ENCODE measurements around the gene KLF2. TPM values are rescaled to one million over a fixed set of nuclear protein-coding genes. Genes with fewer than 3 reads are reported as not detected.

Gene KLF2
- total and polyA plus RNA-seq, 3 donors from 2014 or later, result 40.2 to 74.9 (median 42.4) TPM

DNA sequence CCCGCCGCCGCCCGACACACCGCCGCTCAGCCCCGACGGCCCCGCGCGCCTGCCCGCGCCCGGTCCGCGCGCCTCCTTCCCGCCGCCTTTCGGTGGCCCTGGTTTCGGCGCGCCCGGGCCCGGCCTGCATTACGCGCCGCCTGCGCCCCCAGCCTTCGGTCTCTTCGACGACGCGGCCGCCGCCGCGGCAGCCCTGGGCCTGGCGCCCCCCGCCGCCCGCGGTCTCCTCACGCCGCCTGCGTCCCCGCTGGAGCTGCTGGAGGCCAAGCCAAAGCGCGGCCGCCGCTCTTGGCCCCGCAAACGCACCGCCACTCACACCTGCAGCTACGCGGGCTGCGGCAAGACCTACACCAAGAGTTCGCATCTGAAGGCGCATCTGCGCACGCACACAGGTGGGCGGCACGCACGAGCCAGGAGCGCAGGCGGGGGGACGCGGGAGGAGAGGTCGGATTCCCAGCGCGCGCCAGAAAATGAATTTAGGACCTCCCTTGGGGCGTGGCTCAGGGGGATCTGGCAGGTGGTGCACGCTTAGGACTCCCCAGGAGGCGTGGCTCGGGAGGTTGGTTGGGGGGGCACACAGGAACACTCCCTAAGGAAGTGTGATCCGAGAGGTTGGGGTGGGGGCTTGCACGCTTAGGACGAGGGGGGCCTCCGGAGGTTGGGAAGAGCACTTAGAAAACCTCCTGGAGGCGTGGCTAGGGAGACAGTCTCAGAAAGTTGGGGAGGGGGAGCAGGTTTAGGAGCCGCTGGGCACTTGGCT is 1.2 kb downstream of the KLF2 start:
- Histone ChIP-seq H3K4me3 (peak overlapping the region; percentile 94 to 96), H3K27ac (peak overlapping the region; percentile 87 to 96), H3K36me3 (ENCODE audit: low read depth, missing control alignments) (no peaks in the 10 kb centered on the region), H3K4me1 (peaks cover 33% of the 10 kb centered on the region), H3K9me3 (no peaks in the 10 kb centered on the region), H3K27me3 (no peaks in the 10 kb centered on the region)
- TF ChIP-seq POLR2A (IDR thresholded peaks at IDR 0.05), result no peak
- no peak for TF ChIP-seq CTCF (IDR thresholded peaks at IDR 0.05)
- 0 to 5% methylated on average over 7 to 81 of the region's 82 CpGs for WGBS, 2 donors
- peak; percentile 66 for DNase-seq
- intact Hi-C loops (cut with DNase I; ENCODE audit: low total_unique reads), result loop anchor here (10.0 kb wide), 1 partner anchor 71 kb away; no protein-coding TSS in a partner anchor

DNA sequence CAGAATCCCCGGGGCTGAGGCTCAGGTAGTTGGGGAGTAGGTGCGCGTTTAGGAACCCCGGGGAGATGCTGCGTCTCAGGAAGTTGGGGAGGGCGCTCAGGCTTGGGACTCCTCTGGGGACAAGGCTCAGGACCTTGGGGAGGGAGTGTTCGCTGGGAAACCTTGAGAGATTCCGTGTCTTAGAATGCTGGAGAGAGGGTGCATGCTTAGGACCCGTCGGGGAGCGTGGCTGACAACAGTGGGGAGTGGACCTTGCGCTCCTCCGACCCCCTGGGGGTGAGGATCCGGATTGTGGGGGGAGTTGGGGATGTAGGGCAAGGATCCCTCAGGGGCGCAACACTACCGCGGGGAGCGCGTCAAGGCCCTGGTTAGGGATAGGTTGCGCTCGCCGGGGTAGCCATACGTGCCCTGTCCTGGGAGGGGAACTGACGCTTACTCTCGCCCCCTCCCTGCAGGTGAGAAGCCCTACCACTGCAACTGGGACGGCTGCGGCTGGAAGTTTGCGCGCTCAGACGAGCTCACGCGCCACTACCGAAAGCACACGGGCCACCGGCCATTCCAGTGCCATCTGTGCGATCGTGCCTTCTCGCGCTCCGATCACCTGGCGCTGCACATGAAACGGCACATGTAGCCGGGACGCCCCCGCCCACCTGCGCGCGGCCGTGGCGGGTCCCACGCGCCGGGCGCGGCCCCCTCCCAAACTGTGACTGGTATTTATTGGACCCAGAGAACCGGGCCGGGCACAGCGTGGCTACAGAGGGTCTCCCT is 2.0 kb downstream of the KLF2 start:
- no peaks in the 10 kb centered on the region for H3K27me3 ChIP-seq
- no peak for DNase-seq
- H3K9me3 ChIP-seq, result no peaks in the 10 kb centered on the region
- peaks cover 33% of the 10 kb centered on the region for H3K4me1 ChIP-seq
- peak overlapping the region; percentile 87 to 96 for H3K27ac ChIP-seq
- intact Hi-C loops (cut with DNase I; ENCODE audit: low total_unique reads), result loop anchor here (10.0 kb wide), 1 partner anchor 72 kb away; no protein-coding TSS in a partner anchor
- H3K36me3 ChIP-seq (ENCODE audit: low read depth, missing control alignments), result no peaks in the 10 kb centered on the region
- 18 to 44% methylated on average over 40 to 58 of the region's 58 CpGs for WGBS, 2 donors
- no peak for TF ChIP-seq CTCF (IDR thresholded peaks at IDR 0.05)
- TF ChIP-seq POLR2A (IDR thresholded peaks at IDR 0.05), result no peak
- peak overlapping the region; percentile 94 to 96 for H3K4me3 ChIP-seq

DNA sequence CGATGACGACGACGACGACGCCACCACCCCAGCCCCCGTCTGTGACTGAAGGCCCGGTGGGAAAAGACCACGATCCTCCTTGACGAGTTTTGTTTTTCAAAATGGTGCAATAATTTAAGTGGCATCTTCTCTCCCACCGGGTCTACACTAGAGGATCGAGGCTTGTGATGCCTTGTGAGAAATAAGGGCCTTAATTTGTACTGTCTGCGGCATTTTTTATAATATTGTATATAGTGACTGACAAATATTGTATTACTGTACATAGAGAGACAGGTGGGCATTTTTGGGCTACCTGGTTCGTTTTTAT is 2.5 kb downstream of the KLF2 start:
- Histone ChIP-seq H3K4me1 (peaks cover 29% of the 10 kb centered on the region), H3K27me3 (no peaks in the 10 kb centered on the region), H3K27ac (peak overlapping the region; percentile 87 to 96), H3K4me3 (peak overlapping the region; percentile 94 to 96), H3K36me3 (ENCODE audit: low read depth, missing control alignments) (no peaks in the 10 kb centered on the region), H3K9me3 (no peaks in the 10 kb centered on the region)
- WGBS, 2 donors, result 36 to 52% methylated on average over 14 of the region's 14 CpGs
- DNase-seq, result no peak
- intact Hi-C loops (cut with DNase I; ENCODE audit: low total_unique reads), result loop anchor here (10.0 kb wide), 1 partner anchor 72 kb away; no protein-coding TSS in a partner anchor
- TF ChIP-seq CTCF (IDR thresholded peaks at IDR 0.05) (no peak), POLR2A (IDR thresholded peaks at IDR 0.05) (no peak)

GRCh38 chr19:16327501-16327900 is 2.9 kb downstream of the KLF2 start:
- no peak for TF ChIP-seq CTCF (IDR thresholded peaks at IDR 0.05)
- intact Hi-C loops (cut with DNase I; ENCODE audit: low total_unique reads), result loop anchor here (10.0 kb wide), 1 partner anchor 73 kb away; no protein-coding TSS in a partner anchor
- H3K36me3 ChIP-seq (ENCODE audit: low read depth, missing control alignments), result no peaks in the 10 kb centered on the region
- peaks cover 26% of the 10 kb centered on the region for H3K4me1 ChIP-seq
- H3K4me3 ChIP-seq, result peak overlapping the region; percentile 94 to 96
- DNase-seq, result no peak
- no peaks in the 10 kb centered on the region for H3K9me3 ChIP-seq
- H3K27me3 ChIP-seq, result no peaks in the 10 kb centered on the region
- H3K27ac ChIP-seq, result peak overlapping the region; percentile 87 to 96
- WGBS, 2 donors, result 22 to 27% methylated on average over 6 of the region's 6 CpGs
